Measurements from ENCODE around the gene ABCB4.

DNA sequence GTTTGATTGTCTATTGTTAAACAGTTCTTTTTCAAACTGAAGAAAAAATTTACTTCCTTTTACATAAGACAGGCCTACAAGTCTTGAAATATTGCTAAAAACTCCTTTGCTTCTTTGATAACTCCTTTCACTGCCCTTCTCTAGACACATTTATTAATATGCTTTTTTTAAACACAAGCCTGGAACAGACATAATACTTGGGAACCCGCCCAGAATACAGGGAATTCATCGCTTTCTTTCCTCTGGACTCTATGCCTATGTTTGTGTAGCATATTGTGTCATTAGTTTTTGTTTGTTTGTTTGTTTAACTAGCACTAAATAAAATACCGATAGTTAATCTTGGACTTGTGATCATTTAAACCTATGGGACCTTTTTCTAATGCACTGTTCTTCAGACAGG is 42.4 kb upstream of the ABCB4 start:
- TF ChIP-seq, protein P1, sequence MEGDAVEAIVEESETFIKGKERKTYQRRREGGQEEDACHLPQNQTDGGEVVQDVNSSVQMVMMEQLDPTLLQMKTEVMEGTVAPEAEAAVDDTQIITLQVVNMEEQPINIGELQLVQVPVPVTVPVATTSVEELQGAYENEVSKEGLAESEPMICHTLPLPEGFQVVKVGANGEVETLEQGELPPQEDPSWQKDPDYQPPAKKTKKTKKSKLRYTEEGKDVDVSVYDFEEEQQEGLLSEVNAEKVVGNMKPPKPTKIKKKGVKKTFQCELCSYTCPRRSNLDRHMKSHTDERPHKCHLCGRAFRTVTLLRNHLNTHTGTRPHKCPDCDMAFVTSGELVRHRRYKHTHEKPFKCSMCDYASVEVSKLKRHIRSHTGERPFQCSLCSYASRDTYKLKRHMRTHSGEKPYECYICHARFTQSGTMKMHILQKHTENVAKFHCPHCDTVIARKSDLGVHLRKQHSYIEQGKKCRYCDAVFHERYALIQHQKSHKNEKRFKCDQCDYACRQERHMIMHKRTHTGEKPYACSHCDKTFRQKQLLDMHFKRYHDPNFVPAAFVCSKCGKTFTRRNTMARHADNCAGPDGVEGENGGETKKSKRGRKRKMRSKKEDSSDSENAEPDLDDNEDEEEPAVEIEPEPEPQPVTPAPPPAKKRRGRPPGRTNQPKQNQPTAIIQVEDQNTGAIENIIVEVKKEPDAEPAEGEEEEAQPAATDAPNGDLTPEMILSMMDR (IDR thresholded peaks at IDR 0.05): no peak
- TF ChIP-seq POLR2AphosphoS5 (IDR thresholded peaks at IDR 0.05) (no peak), POLR2A (IDR thresholded peaks at IDR 0.05) (no peak), EP300 (IDR thresholded peaks at IDR 0.05) (no peak)
